ENCODE data around the gene ARMC12.

DNA sequence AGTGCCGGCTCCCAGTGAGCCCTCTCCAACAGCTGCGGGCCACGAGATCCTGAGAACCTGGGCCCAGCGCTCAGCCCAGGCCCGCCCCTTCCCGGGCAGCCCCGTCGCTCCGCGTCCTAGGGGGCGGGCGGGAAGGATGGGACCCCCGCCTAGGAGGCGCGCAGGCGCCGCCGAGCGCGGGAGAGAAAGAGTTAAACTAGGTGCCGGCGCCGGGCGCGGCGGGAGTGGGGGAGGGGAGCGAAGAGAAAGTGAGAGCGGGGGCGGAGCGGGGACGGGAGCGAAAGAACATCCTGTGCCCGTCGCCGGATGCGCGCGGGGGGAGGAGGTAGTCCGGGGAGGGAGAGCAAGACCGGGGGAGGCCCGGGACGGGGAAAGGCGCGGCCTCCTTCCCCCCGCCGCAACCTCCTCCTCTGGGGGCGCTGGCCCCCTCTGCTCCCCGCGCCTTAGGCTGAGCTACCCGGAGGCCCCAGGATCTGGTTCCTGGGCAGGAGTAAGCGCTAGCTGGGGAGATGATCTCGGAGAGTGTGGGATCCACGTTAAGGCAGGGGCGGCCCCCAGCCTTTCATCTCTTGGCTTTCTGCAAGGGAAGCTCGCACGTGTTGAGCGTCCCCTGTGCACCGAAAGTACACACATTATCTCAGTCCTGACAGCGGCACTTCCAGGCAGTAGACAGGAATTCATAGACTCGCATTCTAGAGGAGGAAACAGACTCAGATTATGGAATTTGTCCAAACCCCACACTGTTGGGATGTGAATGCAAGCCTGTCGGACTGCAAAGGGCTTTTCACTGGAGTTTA is 4.9 kb upstream of the ARMC12 start:
- TF ChIP-seq CTCF (IDR thresholded peaks at IDR 0.05) (no peak), REST (IDR thresholded peaks at IDR 0.05; ENCODE audit: low read depth, low read length) (no peak), GABPA (IDR thresholded peaks at IDR 0.05; ENCODE audit: low read depth) (peak; percentile 54)
- TF ChIP-seq, protein P1, sequence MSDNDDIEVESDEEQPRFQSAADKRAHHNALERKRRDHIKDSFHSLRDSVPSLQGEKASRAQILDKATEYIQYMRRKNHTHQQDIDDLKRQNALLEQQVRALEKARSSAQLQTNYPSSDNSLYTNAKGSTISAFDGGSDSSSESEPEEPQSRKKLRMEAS (IDR thresholded peaks at IDR 0.05; ENCODE audit: low read depth): peak; percentile 85
